H1 (cell line): Measurements from ENCODE around the gene DCTN1. TPM values are rescaled to one million over a fixed set of nuclear protein-coding genes. Genes with fewer than 3 reads are reported as not detected.

Source experiments
- CTCF ChIA-PET: fragments of 300-600 bp; sonication (Branson Sonifier 250); formaldehyde crosslinking; loops from one replicate; lab custom pipeline; 2021; ENCODE audit not compliant: partially characterized antibody; lab: Charles Lee
- POLR2A ChIA-PET: fragments of 300-600 bp; sonication (Branson Sonifier 250); formaldehyde crosslinking; loops from one replicate; lab custom pipeline; 2021; ENCODE audit warnings: inconsistent platforms; ENCODE audit not compliant: partially characterized antibody; lab: Charles Lee
- DNase-seq, 2 experiments: peaks; one replicate each; pipeline versions ENCODE4 v3.0.0 to v3.0.0-alpha.2; 2010 to 2022; ENCODE audit warnings: low spot score in 2 of 2, low read depth in 1 of 2, mixed read lengths in 1 of 2
- FAIRE-seq: peaks from 2 replicates; lab custom pipeline; 2011; peaks lifted over from hg19 to GRCh38; lab: Jason Lieb, UNC
- H2AFZ ChIP-seq: 2 replicates; pipeline ENCODE4 v1.8.1; 2012; ENCODE audit warnings: low read length, inconsistent platforms
- H2AK5ac ChIP-seq: 2 replicates; pipeline ENCODE4 v1.6.1; 2013; ENCODE audit warnings: low read depth, low read length
- H2BK120ac ChIP-seq: replicated peaks from 2 replicates; pipeline ENCODE3; 2013; ENCODE audit warnings: low read depth, low read length, inconsistent platforms
- H2BK12ac ChIP-seq: 2 replicates; pipeline ENCODE4 v1.6.1; 2013; ENCODE audit warnings: low read depth, low read length
- H2BK15ac ChIP-seq: 2 replicates; pipeline ENCODE4 v1.6.1; 2013; ENCODE audit warnings: low read length
- H2BK20ac ChIP-seq: 2 replicates; pipeline ENCODE4 v1.6.1; 2013; ENCODE audit warnings: low read length
- H2BK5ac ChIP-seq: 2 replicates; pipeline ENCODE4 v1.6.1; 2013; ENCODE audit warnings: low read depth, low read length
- H3K14ac ChIP-seq: 2 replicates; pipeline ENCODE4 v1.6.1; 2013; ENCODE audit warnings: inconsistent platforms; ENCODE audit not compliant: insufficient read length
- H3K18ac ChIP-seq: 2 replicates; pipeline ENCODE4 v1.6.1; 2013; ENCODE audit warnings: low read length; ENCODE audit errors: extremely low read depth
- H3K23ac ChIP-seq: 2 replicates; pipeline ENCODE4 v1.6.1; 2013; ENCODE audit warnings: inconsistent platforms; ENCODE audit not compliant: insufficient read length
- H3K23me2 ChIP-seq: 2 replicates; pipeline ENCODE4 v1.6.1; 2013; ENCODE audit warnings: low read depth, low read length
- H3K27ac ChIP-seq: 2 replicates; pipeline ENCODE4 v1.6.1; 2011; ENCODE audit warnings: low read depth, low read length, inconsistent platforms
- H3K27me3 ChIP-seq, 4 experiments: replicated peaks in 1 of 4; 1 replicate in 1 of 4; 2 replicates in 3 of 4; pipeline versions ENCODE4 v1.6.1 to v1.8.1; 2011 to 2013; ENCODE audit warnings: low read length in 3 of 4, mild to moderate bottlenecking in 3 of 4, inconsistent platforms in 2 of 4, mixed read lengths in 2 of 4, moderate library complexity in 1 of 4; ENCODE audit not compliant: control insufficient read depth in 3 of 4, insufficient read depth in 3 of 4; ENCODE audit errors: extremely low read depth in 1 of 4
- H3K36me3 ChIP-seq, 4 experiments: 2 replicates each; pipeline versions ENCODE4 v1.6.1 to v1.8.1; 2011 to 2013; ENCODE audit warnings: mild to moderate bottlenecking in 4 of 4, low read length in 3 of 4, moderate library complexity in 2 of 4, control low read depth in 1 of 4, inconsistent platforms in 1 of 4; ENCODE audit not compliant: insufficient read depth in 4 of 4, control insufficient read depth in 2 of 4
- H3K4ac ChIP-seq: replicated peaks from 2 replicates; pipeline ENCODE3; 2013; ENCODE audit warnings: low read length, low read depth, mixed read lengths, inconsistent platforms; ENCODE audit not compliant: insufficient read length
- H3K4me1 ChIP-seq, 4 experiments: replicated peaks in 1 of 4; 1 replicate in 1 of 4; 2 replicates in 3 of 4; pipeline versions ENCODE4 v1.6.1 to v1.8.1; 2011 to 2013; ENCODE audit warnings: low read length in 3 of 4, inconsistent platforms in 2 of 4, mixed read lengths in 1 of 4; ENCODE audit not compliant: insufficient read depth in 4 of 4, control insufficient read depth in 3 of 4
- H3K4me2 ChIP-seq, 2 experiments: 2 replicates each; pipeline versions ENCODE4 v1.6.1 to v1.8.1; 2011 to 2013; ENCODE audit warnings: low read depth in 2 of 2, low read length in 2 of 2, control low read depth in 1 of 2, inconsistent platforms in 1 of 2, mild to moderate bottlenecking in 1 of 2; ENCODE audit not compliant: insufficient read depth in 1 of 2
- H3K4me3 ChIP-seq, 4 experiments: fragments of 200-600, 300-600 bp in 1 of 4; sonication (generic), shearing (Covaris generic), sonication (Bioruptor Twin) in 1 of 4; 2 replicates each; pipeline versions ENCODE4 v1.5.1 to v1.8.1; 2011 to 2016; ENCODE audit warnings: low read length in 4 of 4, low read depth in 3 of 4, control low read depth in 2 of 4, inconsistent platforms in 2 of 4, mild to moderate bottlenecking in 2 of 4, mixed read lengths in 1 of 4, moderate library complexity in 1 of 4; ENCODE audit not compliant: insufficient read depth in 2 of 4; ENCODE audit errors: extremely low read depth in 1 of 4
- H3K56ac ChIP-seq: replicated peaks from 2 replicates; pipeline ENCODE3; 2013; ENCODE audit warnings: low read depth, mild to moderate bottlenecking, mixed read lengths, low read length, inconsistent platforms; ENCODE audit not compliant: insufficient read length
- H3K79me1 ChIP-seq: 2 replicates; pipeline ENCODE4 v1.6.1; 2013; ENCODE audit warnings: low read depth, low read length, control low read depth
- H3K79me2 ChIP-seq, 2 experiments: 2 replicates each; pipeline versions ENCODE4 v1.6.1 to v1.8.1; 2012 to 2013; ENCODE audit warnings: low read length in 2 of 2, mild to moderate bottlenecking in 2 of 2, inconsistent platforms in 1 of 2; ENCODE audit not compliant: insufficient read depth in 2 of 2, control insufficient read depth in 1 of 2
- H3K9ac ChIP-seq, 4 experiments: replicated peaks in 1 of 4; 1 replicate in 1 of 4; 2 replicates in 3 of 4; pipeline versions ENCODE4 v1.6.1 to v1.8.1; 2011 to 2013; ENCODE audit warnings: low read depth in 3 of 4, low read length in 3 of 4, control low read depth in 2 of 4, mild to moderate bottlenecking in 2 of 4, moderate library complexity in 2 of 4, inconsistent platforms in 1 of 4; ENCODE audit errors: extremely low read depth in 1 of 4
- H3K9me3 ChIP-seq, 2 experiments: 2 replicates each; pipeline versions ENCODE4 v1.6.1 to v1.8.1; 2012 to 2013; ENCODE audit warnings: mild to moderate bottlenecking in 2 of 2, moderate library complexity in 2 of 2, control low read depth in 1 of 2, inconsistent platforms in 1 of 2, low read depth in 1 of 2, low read length in 1 of 2, mixed read lengths in 1 of 2; ENCODE audit not compliant: insufficient read depth in 2 of 2
- H4K20me1 ChIP-seq, 2 experiments: replicated peaks in 1 of 2; 2 replicates each; pipeline versions ENCODE3 to v1.8.1; 2011 to 2013; ENCODE audit warnings: inconsistent platforms in 2 of 2, low read length in 2 of 2, mild to moderate bottlenecking in 1 of 2; ENCODE audit not compliant: insufficient read depth in 2 of 2, control insufficient read depth in 1 of 2
- H4K5ac ChIP-seq: 2 replicates; pipeline ENCODE4 v1.6.1; 2013; ENCODE audit warnings: low read length, low read depth, mixed read lengths, inconsistent platforms; ENCODE audit not compliant: insufficient read length
- H4K8ac ChIP-seq: 2 replicates; pipeline ENCODE4 v1.8.0; 2013; ENCODE audit warnings: mild to moderate bottlenecking, moderate library complexity, low read length, inconsistent platforms; ENCODE audit not compliant: insufficient read depth; ENCODE audit errors: extremely low read depth
- H4K91ac ChIP-seq: replicated peaks from 2 replicates; pipeline ENCODE3; 2013; ENCODE audit warnings: low read length, mixed read lengths, inconsistent platforms; ENCODE audit not compliant: insufficient read length
- ASH2L ChIP-seq: fragments of 200-600, 300-600 bp; sonication (generic); IDR thresholded peaks from one replicate; pipeline ENCODE4 v1.7.1; 2017; ENCODE audit warnings: low read length
- CBX5 ChIP-seq: fragments of 300-800, 300-1000 bp; sonication (generic); IDR thresholded peaks from 2 replicates; pipeline ENCODE4 v1.7.1; 2016; ENCODE audit warnings: antibody characterized with exemption, low read length, low read depth
- CTBP2 ChIP-seq: IDR thresholded peaks from 2 replicates; pipeline ENCODE4 v1.7.0; 2011; ENCODE audit warnings: borderline replicate concordance, mild to moderate bottlenecking, moderate library complexity, mixed read lengths, low read length; ENCODE audit not compliant: insufficient read depth, insufficient read length
- E2F6 ChIP-seq: IDR thresholded peaks from 2 replicates; pipeline ENCODE4 v1.6.1; 2012; ENCODE audit warnings: inconsistent platforms
- EGR1 ChIP-seq: IDR thresholded peaks from 2 replicates; pipeline ENCODE4 v1.6.1; 2011; ENCODE audit warnings: low read depth, low read length, borderline replicate concordance
- KDM1A ChIP-seq: fragments of 200-600, 300-600 bp; sonication (generic); IDR thresholded peaks from 2 replicates; pipeline ENCODE4 v1.7.1; 2016; ENCODE audit warnings: mild to moderate bottlenecking, low read length, borderline replicate concordance
- KDM4A ChIP-seq: IDR thresholded peaks from one replicate; pipeline ENCODE4 v1.7.1; 2012; ENCODE audit warnings: low read depth, mild to moderate bottlenecking, moderate library complexity, low read length, inconsistent platforms; ENCODE audit not compliant: severe bottlenecking
- POU5F1 ChIP-seq: IDR thresholded peaks from 2 replicates; pipeline ENCODE4 v1.6.1; 2011; ENCODE audit warnings: low read depth, mild to moderate bottlenecking, low read length, moderate library complexity
- SIN3A ChIP-seq, 2 experiments: IDR thresholded peaks in 1 of 2; conservative IDR thresholded peaks in 1 of 2; 2 replicates each; pipeline ENCODE4 v1.6.1; 2011 to 2012; ENCODE audit warnings: low read length in 2 of 2, improper control_type of control experiment in 1 of 2, low read depth in 1 of 2, mild to moderate bottlenecking in 1 of 2
- TAF7 ChIP-seq: optimal IDR thresholded peaks from 2 replicates; pipeline ENCODE3; 2011; ENCODE audit warnings: low read depth, mild to moderate bottlenecking, inconsistent platforms, low read length, moderate library complexity, borderline replicate concordance
- TCF12 ChIP-seq: IDR thresholded peaks from 2 replicates; pipeline ENCODE4 v1.6.1; 2011; ENCODE audit warnings: low read depth, mild to moderate bottlenecking, low read length
- TEAD4 ChIP-seq: IDR thresholded peaks from 2 replicates; pipeline ENCODE4 v1.6.1; 2012; ENCODE audit warnings: low read depth, low read length, inconsistent platforms, mixed read lengths
- YY1 ChIP-seq: IDR thresholded peaks from 2 replicates; pipeline ENCODE4 v1.6.1; 2011; ENCODE audit warnings: low read depth, mild to moderate bottlenecking, low read length
- WGBS, 2 experiments: shearing (Covaris generic) in 1 of 2; methylation state at CpG; one replicate each; pipeline versions ENCODE4 v1.1.6 to v1.1.7; 2013 to 2015; ENCODE audit warnings: low lambda C conversion rate in 2 of 2, mixed read lengths in 2 of 2, inconsistent platforms in 1 of 2, low coverage in 1 of 2, missing lambda C conversion rate in 1 of 2; ENCODE audit not compliant: insufficient replicate concordance in 2 of 2, insufficient coverage in 1 of 2, insufficient read length in 1 of 2; ENCODE audit errors: extremely low coverage in 1 of 2, missing lambda C conversion rate in 1 of 2; 5-methylcytosine and 5-hydroxymethylcytosine counted together
- polyA plus RNA-seq, 7 experiments: library from polyadenylated mRNA; depleted of rRNA in 3 of 7; stranded (reverse) in 5 of 7; unstranded in 2 of 7; fragments of >200 nt in 5 of 7; fragments of 200-250 nt in 2 of 7; gene quantifications; 1 replicate in 5 of 7; 2 replicates in 1 of 7; 4 replicates in 1 of 7; pipeline versions ENCODE4 v1.2.1 to v1.2.3, GENCODE V29; 2011 to 2013; ENCODE audit warnings: missing spikeins in 2 of 7, mixed read lengths in 2 of 7
- total RNA-seq: library from RNA; stranded (reverse); fragmentation: NEBNext Ultra II Directional; extraction: Animal tissue kit (Norgen Biotek cat#: 25700); gene quantifications from 2 replicates; pipeline ENCODE4 v1.2.1, GENCODE V29; 2021

DCTN1 gene
- total and polyA plus RNA-seq, 2 of the 8 experiments (the other 6 are each of a cell fraction or from before 2014, with no cell fraction given): 105 to 162 TPM

GRCh38 chr2:74334931-74335333 lies 45.2 kb downstream of the DCTN1 start:
- DNase-seq (peak; percentile 51 to 90), FAIRE-seq (peak; percentile 88)
- H2BK120ac ChIP-seq: no peak overlapping the region
- no peak overlapping the region for H3K4me2 ChIP-seq
- H3K27ac ChIP-seq: no peak overlapping the region
- no peaks in the 10 kb centered on the region; a peak in 1 of 8 replicates for H3K36me3 ChIP-seq
- H2BK20ac ChIP-seq: no peak overlapping the region
- H4K20me1 ChIP-seq: peaks cover 0 to 2% of the 10 kb centered on the region in 2 experiments
- H4K8ac ChIP-seq: no peak overlapping the region
- no peak overlapping the region for H3K23ac ChIP-seq
- H3K79me2 ChIP-seq: no peaks in the 10 kb centered on the region
- H3K4me1 ChIP-seq: no peaks in the 10 kb centered on the region
- peaks cover 14% of the 10 kb centered on the region; the same call in 1 of the 2 replicates for H3K23me2 ChIP-seq
- no peaks in the 10 kb centered on the region for H3K9me3 ChIP-seq
- H3K18ac ChIP-seq: no peak overlapping the region
- no peak overlapping the region for H3K14ac ChIP-seq
- no peak overlapping the region for H2BK5ac ChIP-seq
- H3K9ac ChIP-seq: no peak overlapping the region
- H3K4ac ChIP-seq: no peak overlapping the region
- H4K5ac ChIP-seq: no peak overlapping the region
- H2AFZ ChIP-seq: 0 out of 2 replicates have a peak overlapping the region, but pooled peaks have one; percentile 6
- ChIA-PET CTCF (interaction anchor here (0.7 to 6.9 kb wide), 57 partner anchors 9 to 334 kb away, joined by 3 to 98 read pairs (median 5); partner anchors contain the start of genes DCTN1 and SLC4A5), POLR2A (interaction anchor here (1.0 kb wide), 2 partner anchors 15 to 57 kb away, joined by 4 to 6 read pairs; no protein-coding TSS in a partner anchor)
- no peaks in the 10 kb centered on the region for H3K27me3 ChIP-seq
- H3K79me1 ChIP-seq: no peaks in the 10 kb centered on the region
- no peak overlapping the region; the same call in 1 of the 2 replicates for H2BK15ac ChIP-seq
- H2AK5ac ChIP-seq: no peak overlapping the region
- H2BK12ac ChIP-seq: no peak overlapping the region
- WGBS, 2 experiments: 39% methylated on average over 3 of the region's 3 CpGs; no CpG with 5 or more reads in 1 of the 2 experiments
- H3K56ac ChIP-seq: no peak overlapping the region
- no peak overlapping the region for H3K4me3 ChIP-seq
- no peak overlapping the region for H4K91ac ChIP-seq
- TF ChIP-seq CBX5 (no peak), TAF7 (no peak), TCF12 (no peak), SIN3A (conservative IDR thresholded peaks at IDR 0.05 in 1 of 2, IDR thresholded peaks at IDR 0.05 in 1 of 2; ENCODE audit: low read depth in 1 of 2, low read length in 2 of 2) (no peak), POU5F1 (no peak), KDM1A (peak; percentile 80; the same call in 1 of the 2 replicates), KDM4A (no peak), E2F6 (no peak), YY1 (no peak), CTBP2 (no peak), EGR1 (no peak), TEAD4 (no peak), ASH2L (no peak)
